Gastroesophageal sphincter (tissue), 3 donors: Measurements from ENCODE around the gene NUMA1.

Experiments used
- CTCF ChIP-seq, 4 experiments: fragments of 200-600 bp in 2 of 4; fragments of 450-650 bp in 2 of 4; sonication (generic) in 1 of 4; IDR thresholded peaks; one replicate each; pipeline ENCODE4 v1.5.1; 2017 to 2019; ENCODE audit warnings: antibody characterized with exemption in 4 of 4, mild to moderate bottlenecking in 2 of 4, moderate library complexity in 2 of 4
- POLR2A ChIP-seq, 2 donors: fragments of 450-650 bp; IDR thresholded peaks; one replicate each; pipeline ENCODE4 v1.6.1; 2017; ENCODE audit warnings: antibody characterized with exemption in 2 of 2, mild to moderate bottlenecking in 2 of 2, moderate library complexity in 1 of 2

GRCh38 chr11:72014761-72015320 is 65.5 kb downstream of the NUMA1 start:
- TF ChIP-seq CTCF (IDR thresholded peaks at IDR 0.05) (no peak), POLR2A (IDR thresholded peaks at IDR 0.05) (no peak)
